Fibroblast of mammary gland (primary cell): Measurements from ENCODE around the gene FXYD1.
A peak's percentile ranks its signal among the peaks of the same experiment; 100 is the strongest.

Experiments
- DNase-seq: peaks from one replicate; pipeline ENCODE4 v3.0.0-alpha.2; 2010; ENCODE audit warnings: low read depth
- H3K4me3 ChIP-seq: 2 replicates; pipeline ENCODE4 v1.5.1; 2011; ENCODE audit warnings: low read depth, mild to moderate bottlenecking, low read length, moderate library complexity; ENCODE audit not compliant: control insufficient read depth
- TF ChIP-seq, protein P1 (sequence below): conservative IDR thresholded peaks from 2 replicates; pipeline ENCODE4 v1.5.1; 2011; ENCODE audit warnings: low read depth, low read length, inconsistent platforms; ENCODE audit not compliant: control insufficient read depth, insufficient read depth

The FXYD1 gene

DNA sequence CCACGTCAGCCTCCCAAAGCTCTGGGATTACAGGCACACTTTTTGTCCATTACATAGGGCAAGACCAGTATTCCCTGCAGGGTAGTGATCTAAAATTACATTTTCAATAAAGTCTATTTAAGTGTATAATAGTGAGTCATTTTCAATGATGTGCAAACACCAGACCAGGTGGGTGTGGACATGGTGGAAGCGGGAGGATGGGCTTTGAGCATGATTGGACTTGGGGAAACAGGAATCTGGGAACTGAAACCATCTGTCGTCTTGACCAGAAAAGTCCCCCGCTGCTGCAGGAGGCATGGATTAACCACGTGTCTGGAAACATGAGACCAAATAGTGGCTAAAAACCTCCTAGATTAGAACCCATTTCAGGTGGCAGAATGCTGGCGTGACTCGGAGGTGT lies 18.1 kb upstream of the FXYD1 start:
- TF ChIP-seq, protein P1, sequence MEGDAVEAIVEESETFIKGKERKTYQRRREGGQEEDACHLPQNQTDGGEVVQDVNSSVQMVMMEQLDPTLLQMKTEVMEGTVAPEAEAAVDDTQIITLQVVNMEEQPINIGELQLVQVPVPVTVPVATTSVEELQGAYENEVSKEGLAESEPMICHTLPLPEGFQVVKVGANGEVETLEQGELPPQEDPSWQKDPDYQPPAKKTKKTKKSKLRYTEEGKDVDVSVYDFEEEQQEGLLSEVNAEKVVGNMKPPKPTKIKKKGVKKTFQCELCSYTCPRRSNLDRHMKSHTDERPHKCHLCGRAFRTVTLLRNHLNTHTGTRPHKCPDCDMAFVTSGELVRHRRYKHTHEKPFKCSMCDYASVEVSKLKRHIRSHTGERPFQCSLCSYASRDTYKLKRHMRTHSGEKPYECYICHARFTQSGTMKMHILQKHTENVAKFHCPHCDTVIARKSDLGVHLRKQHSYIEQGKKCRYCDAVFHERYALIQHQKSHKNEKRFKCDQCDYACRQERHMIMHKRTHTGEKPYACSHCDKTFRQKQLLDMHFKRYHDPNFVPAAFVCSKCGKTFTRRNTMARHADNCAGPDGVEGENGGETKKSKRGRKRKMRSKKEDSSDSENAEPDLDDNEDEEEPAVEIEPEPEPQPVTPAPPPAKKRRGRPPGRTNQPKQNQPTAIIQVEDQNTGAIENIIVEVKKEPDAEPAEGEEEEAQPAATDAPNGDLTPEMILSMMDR = no peak
- peak; percentile 96 for DNase-seq
- no peak overlapping the region for H3K4me3 ChIP-seq

- H3K4me3 ChIP-seq = no peak overlapping the region
- peak; percentile 83 for DNase-seq
- TF ChIP-seq, protein P1 = no peak
Measured at GRCh38 chr19:35120898-35121297, 17.7 kb upstream of the FXYD1 start.

- peak; percentile 29 for DNase-seq
- H3K4me3 ChIP-seq = no peak overlapping the region
- TF ChIP-seq, protein P1 = no peak
Measured at GRCh38 chr19:35122687-35123551, 15.7 kb upstream of the FXYD1 start.

DNA sequence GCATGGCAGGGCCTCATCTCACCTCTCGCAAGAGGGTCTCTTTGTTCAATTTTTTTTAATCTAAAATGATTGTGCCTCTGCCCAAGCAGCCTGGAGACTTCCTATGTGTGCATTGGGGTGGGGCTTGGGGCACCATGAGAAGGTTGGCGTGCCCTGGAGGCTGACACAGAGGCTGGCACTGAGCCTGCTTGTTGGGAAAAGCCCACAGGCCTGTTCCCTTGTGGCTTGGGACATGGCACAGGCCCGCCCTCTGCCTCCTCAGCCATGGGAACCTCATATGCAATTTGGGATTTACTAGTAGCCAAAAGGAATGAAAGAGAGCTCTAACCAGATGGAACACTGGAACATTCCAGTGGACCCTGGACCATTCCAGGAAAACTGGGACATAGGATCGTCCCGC lies 15.1 kb upstream of the FXYD1 start:
- TF ChIP-seq, protein P1 = no peak
- no peak for DNase-seq
- H3K4me3 ChIP-seq = no peak overlapping the region

DNA sequence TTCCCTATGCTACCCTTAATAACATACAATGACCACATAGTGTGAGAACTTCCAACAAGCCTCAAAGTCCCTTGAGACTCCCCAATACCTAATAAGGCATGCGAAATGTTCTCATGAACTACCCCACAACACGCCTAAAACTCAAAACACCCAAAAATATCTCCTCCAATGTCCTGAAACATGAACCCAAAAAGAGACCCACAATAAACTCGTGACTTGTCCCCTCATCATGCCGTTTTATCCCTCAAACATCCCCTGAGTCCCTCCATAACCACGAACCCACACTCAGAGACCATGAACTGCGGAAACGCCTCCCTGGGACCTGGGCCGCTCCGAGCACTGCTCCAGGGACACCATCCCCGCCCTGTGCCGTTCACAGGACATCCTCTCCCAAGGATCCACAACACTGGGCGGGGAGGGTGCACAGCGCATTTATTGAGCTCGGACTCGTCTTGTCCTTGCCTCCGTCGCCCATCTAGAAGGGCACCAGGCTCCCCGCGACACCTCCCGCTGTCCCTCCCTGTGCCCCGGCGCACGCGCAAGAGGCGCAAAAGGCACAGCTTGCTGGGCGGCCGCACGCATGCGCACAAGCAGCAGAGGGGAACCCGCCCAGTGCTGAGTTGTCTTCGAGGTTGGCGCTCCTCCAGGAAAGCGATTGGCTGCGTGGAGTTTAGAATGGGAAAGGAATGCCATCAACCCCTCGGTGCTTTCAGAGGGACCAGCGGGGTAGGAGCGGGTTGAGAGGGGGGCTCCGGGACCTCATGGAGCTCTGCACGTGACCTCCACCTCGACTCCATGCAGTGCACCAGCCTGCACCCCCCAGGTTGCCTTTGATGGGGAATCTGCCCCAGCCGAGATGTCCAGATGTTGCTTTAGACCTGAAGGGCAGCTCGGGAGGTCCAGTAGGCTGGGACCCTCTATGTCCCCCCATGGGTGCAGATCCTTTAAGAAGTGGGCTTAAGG lies 14.2 kb upstream of the FXYD1 start:
- peak; percentile 91 for DNase-seq
- H3K4me3 ChIP-seq = peak overlapping the region; percentile 65
- TF ChIP-seq, protein P1 = no peak

DNA sequence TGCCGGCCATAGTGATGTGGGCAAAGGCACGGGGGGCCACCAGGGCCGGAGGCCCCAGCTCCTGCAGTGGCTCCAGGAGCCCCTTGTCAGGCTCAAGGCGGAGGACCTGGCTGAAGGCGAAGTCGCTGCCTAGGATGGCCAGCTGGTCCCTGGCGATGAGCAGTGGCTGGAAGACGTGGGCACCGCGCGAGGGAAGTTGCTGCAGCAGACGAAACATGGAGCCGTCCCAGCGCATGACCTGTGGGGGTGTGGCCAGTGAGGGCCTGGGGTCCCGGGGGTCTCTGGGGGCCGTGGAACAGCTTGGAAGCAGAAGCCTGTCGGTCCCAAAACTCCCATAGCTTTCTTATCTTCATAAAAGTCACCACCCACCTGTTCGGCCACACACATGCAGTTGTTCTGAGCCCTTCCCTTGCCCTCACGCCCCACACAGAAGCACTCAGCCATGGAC lies 13.3 kb upstream of the FXYD1 start:
- no peak for DNase-seq
- TF ChIP-seq, protein P1 = no peak
- H3K4me3 ChIP-seq = no peak overlapping the region
